Neural cell (in vitro differentiated cells): ENCODE measurements around the gene PAX2.

Experiments
- EP300 ChIP-seq: fragments of 450-650 bp; conservative IDR thresholded peaks from 2 replicates; pipeline ENCODE4 v1.6.1; 2014; ENCODE audit warnings: antibody characterized with exemption, mild to moderate bottlenecking, moderate library complexity; ENCODE audit not compliant: poor library complexity, severe bottlenecking
- EZH2 ChIP-seq: fragments of 200-600, 300-800 bp; shearing (Covaris generic), sonication (generic); IDR thresholded peaks from 2 replicates; pipeline ENCODE4 v1.6.1; 2014; ENCODE audit warnings: antibody characterized with exemption, low read length, borderline replicate concordance, mild to moderate bottlenecking; ENCODE audit not compliant: insufficient read depth, poor library complexity, severe bottlenecking
- POLR2AphosphoS5 ChIP-seq: IDR thresholded peaks from 2 replicates; pipeline ENCODE4 v1.6.1; 2012
- SMC3 ChIP-seq: fragments of 450-650 bp; conservative IDR thresholded peaks from 2 replicates; pipeline ENCODE4 v1.6.1; 2014; ENCODE audit warnings: antibody characterized with exemption, mild to moderate bottlenecking, moderate library complexity; ENCODE audit not compliant: poor library complexity
- TF ChIP-seq, protein P1 (sequence below): fragments of 450-650 bp; IDR thresholded peaks from 2 replicates; pipeline ENCODE4 v1.5.1; 2014; ENCODE audit warnings: antibody characterized with exemption, mild to moderate bottlenecking, moderate library complexity; ENCODE audit not compliant: poor library complexity, severe bottlenecking

DNA sequence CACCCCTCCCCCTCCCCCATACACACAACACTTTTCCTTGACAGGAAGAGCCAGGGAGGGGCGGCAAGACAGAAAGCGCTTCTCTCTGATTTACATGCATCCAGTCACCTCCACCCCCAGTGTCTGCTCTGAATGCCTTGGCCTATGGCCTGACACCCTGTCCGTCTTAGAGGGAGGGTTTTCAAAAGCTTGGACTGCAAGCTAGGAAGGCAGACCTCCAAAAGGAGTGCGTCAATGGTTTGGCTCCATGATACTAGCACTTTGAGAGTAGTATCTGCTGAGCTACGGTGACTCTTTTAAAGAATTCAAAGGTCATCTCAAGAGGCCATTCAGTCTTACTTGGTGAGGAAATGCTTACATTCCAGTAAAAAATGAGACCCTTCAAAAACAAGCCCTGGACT, 20.3 kb upstream of the PAX2 start:
- TF ChIP-seq, protein P1, sequence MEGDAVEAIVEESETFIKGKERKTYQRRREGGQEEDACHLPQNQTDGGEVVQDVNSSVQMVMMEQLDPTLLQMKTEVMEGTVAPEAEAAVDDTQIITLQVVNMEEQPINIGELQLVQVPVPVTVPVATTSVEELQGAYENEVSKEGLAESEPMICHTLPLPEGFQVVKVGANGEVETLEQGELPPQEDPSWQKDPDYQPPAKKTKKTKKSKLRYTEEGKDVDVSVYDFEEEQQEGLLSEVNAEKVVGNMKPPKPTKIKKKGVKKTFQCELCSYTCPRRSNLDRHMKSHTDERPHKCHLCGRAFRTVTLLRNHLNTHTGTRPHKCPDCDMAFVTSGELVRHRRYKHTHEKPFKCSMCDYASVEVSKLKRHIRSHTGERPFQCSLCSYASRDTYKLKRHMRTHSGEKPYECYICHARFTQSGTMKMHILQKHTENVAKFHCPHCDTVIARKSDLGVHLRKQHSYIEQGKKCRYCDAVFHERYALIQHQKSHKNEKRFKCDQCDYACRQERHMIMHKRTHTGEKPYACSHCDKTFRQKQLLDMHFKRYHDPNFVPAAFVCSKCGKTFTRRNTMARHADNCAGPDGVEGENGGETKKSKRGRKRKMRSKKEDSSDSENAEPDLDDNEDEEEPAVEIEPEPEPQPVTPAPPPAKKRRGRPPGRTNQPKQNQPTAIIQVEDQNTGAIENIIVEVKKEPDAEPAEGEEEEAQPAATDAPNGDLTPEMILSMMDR, result no peak
- TF ChIP-seq EP300, result no peak
- no peak for TF ChIP-seq EZH2
- TF ChIP-seq SMC3, result no peak
- no peak for TF ChIP-seq POLR2AphosphoS5
